ENCODE data around the gene LY9. TPM values are rescaled to one million over a fixed set of nuclear protein-coding genes. Genes with fewer than 3 reads are reported as not detected.

Gene LY9
- total RNA-seq, 1 donor from 2014 or later = not detected

- Mint-ChIP-seq H3K4me1 (peaks cover 4% of the 10 kb centered on the region), H3K36me3 (no peaks in the 10 kb centered on the region), H3K4me3 (no peak overlapping the region), H3K9me3 (no peaks in the 10 kb centered on the region), H3K27ac (no peak overlapping the region), H3K27me3 (ENCODE audit: insufficient read depth, low read depth) (peaks cover 5% of the 10 kb centered on the region)
- Histone ChIP-seq H3K9me3 (ENCODE audit: low read depth) (no peaks in the 10 kb centered on the region), H3K9ac (no peak overlapping the region), H3K36me3 (no peaks in the 10 kb centered on the region), H2AFZ (replicated peaks) (no peak overlapping the region), H3K79me2 (ENCODE audit: low read depth) (no peaks in the 10 kb centered on the region), H4K20me1 (ENCODE audit: low read depth) (no peaks in the 10 kb centered on the region), H3K27ac (no peak overlapping the region), H3F3A (ENCODE audit: low read depth) (no peaks in the 10 kb centered on the region), H3K27me3 (no peaks in the 10 kb centered on the region), H3K4me1 (no peaks in the 10 kb centered on the region), H3K4me2 (no peak overlapping the region), H3K4me3 (no peak overlapping the region)
- TF ChIP-seq EZH2 (IDR thresholded peaks at IDR 0.05) = no peak
- no peak for DNase-seq (ENCODE audit: low spot score)
These were observed 22.9 kb upstream of the LY9 start for GRCh38 chr1:160773093-160773492.

DNA sequence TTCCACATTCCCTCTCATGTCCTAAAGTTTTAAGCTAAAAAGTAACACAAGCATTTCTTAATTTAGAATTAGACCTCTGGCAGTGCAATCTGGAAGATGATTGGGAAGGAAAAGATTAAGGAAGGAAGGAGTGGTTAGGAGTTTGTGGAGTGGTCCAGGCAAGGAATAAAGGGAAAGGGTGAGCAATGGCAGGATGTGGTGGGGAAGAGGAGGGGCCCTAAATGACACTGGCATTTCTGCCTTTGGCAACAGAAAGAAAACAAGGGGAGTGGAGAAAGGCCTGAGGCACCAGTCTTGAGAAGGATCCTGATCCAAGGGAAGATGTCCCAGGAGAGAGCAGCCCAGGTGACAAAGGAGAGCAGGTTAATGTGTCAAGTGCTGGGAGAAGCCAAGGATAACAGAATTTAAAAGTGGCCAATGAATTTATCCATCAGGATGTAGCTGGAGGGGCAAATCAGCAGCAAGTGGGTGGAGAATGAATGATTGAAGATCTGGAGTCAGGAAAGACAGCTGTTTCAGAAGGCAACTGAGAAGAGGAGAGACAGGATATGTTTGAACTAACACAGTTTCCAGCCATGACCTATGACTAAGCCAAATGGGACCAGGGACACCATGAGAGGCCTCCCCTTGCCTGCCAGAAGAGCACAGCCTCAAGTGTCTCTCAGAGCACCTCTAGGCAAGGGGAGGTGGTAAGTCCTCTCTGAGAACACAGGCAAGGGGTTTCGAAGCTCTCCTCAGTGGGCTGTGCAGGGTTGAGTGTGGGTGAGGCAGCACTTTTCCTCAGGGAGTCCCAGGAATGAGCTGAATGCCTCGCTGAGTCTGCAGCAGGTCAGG is 20.9 kb upstream of the LY9 start:
- Mint-ChIP-seq H3K4me3 (no peak overlapping the region), H3K9me3 (no peaks in the 10 kb centered on the region), H3K36me3 (no peaks in the 10 kb centered on the region), H3K27me3 (ENCODE audit: insufficient read depth, low read depth) (peaks cover 7% of the 10 kb centered on the region), H3K4me1 (peaks cover 4% of the 10 kb centered on the region), H3K27ac (no peak overlapping the region)
- Histone ChIP-seq H3K79me2 (ENCODE audit: low read depth) (no peaks in the 10 kb centered on the region), H3K4me1 (no peaks in the 10 kb centered on the region), H3K4me3 (no peak overlapping the region), H4K20me1 (ENCODE audit: low read depth) (no peaks in the 10 kb centered on the region), H2AFZ (replicated peaks) (no peak overlapping the region), H3F3A (ENCODE audit: low read depth) (no peaks in the 10 kb centered on the region), H3K9me3 (ENCODE audit: low read depth) (no peaks in the 10 kb centered on the region), H3K27ac (no peak overlapping the region), H3K9ac (no peak overlapping the region), H3K36me3 (no peaks in the 10 kb centered on the region), H3K4me2 (no peak overlapping the region), H3K27me3 (no peaks in the 10 kb centered on the region)
- TF ChIP-seq EZH2 (IDR thresholded peaks at IDR 0.05) = no peak
- TF ChIP-seq EZH2phosphoT487 (IDR thresholded peaks at IDR 0.05) = no peak
- TF ChIP-seq, protein P1, sequence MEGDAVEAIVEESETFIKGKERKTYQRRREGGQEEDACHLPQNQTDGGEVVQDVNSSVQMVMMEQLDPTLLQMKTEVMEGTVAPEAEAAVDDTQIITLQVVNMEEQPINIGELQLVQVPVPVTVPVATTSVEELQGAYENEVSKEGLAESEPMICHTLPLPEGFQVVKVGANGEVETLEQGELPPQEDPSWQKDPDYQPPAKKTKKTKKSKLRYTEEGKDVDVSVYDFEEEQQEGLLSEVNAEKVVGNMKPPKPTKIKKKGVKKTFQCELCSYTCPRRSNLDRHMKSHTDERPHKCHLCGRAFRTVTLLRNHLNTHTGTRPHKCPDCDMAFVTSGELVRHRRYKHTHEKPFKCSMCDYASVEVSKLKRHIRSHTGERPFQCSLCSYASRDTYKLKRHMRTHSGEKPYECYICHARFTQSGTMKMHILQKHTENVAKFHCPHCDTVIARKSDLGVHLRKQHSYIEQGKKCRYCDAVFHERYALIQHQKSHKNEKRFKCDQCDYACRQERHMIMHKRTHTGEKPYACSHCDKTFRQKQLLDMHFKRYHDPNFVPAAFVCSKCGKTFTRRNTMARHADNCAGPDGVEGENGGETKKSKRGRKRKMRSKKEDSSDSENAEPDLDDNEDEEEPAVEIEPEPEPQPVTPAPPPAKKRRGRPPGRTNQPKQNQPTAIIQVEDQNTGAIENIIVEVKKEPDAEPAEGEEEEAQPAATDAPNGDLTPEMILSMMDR (IDR thresholded peaks at IDR 0.05) = no peak
- no peak for DNase-seq (ENCODE audit: low spot score)

DNA sequence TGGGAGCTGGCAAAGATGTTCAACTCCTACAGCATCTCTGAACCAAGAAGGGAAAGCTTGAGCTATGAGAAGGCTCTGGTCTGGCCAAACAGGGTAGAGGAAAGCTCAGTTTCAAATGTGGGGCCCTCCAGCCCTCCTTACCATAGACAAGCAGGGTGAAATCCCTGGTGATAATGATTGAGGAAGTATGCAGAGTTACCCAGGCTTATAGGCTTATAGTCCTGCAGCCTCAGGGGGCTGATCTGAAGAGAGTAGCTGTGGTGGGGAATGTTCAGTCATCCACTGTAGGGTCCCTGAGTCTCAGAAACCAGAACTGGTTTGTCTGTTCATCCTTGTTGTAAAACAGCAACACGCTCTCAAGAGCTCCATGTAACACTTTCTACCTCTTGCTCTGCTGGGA is 19.8 kb upstream of the LY9 start:
- H3K79me2 ChIP-seq (ENCODE audit: low read depth) = no peaks in the 10 kb centered on the region
- no peaks in the 10 kb centered on the region for H3F3A ChIP-seq (ENCODE audit: low read depth)
- no peaks in the 10 kb centered on the region for H3K9me3 Mint-ChIP-seq
- H3K36me3 ChIP-seq = no peaks in the 10 kb centered on the region
- no peak overlapping the region for H3K27ac Mint-ChIP-seq
- no peak overlapping the region for H3K4me2 ChIP-seq
- no peak overlapping the region for H3K9ac ChIP-seq
- no peak overlapping the region for H3K27ac ChIP-seq
- no peak overlapping the region for H3K4me3 Mint-ChIP-seq
- H3K36me3 Mint-ChIP-seq = no peaks in the 10 kb centered on the region
- no peak for TF ChIP-seq EZH2phosphoT487 (IDR thresholded peaks at IDR 0.05)
- TF ChIP-seq, protein P1 (IDR thresholded peaks at IDR 0.05) = no peak
- no peak for TF ChIP-seq EZH2 (IDR thresholded peaks at IDR 0.05)
- H4K20me1 ChIP-seq (ENCODE audit: low read depth) = no peaks in the 10 kb centered on the region
- no peaks in the 10 kb centered on the region for H3K4me1 ChIP-seq
- peaks cover 7% of the 10 kb centered on the region for H3K27me3 Mint-ChIP-seq (ENCODE audit: insufficient read depth, low read depth)
- no peak overlapping the region for H3K4me3 ChIP-seq
- DNase-seq (ENCODE audit: low spot score) = no peak
- no peaks in the 10 kb centered on the region for H3K9me3 ChIP-seq (ENCODE audit: low read depth)
- no peak overlapping the region for H2AFZ ChIP-seq (replicated peaks)
- H3K4me1 Mint-ChIP-seq = peaks cover 4% of the 10 kb centered on the region
- H3K27me3 ChIP-seq = no peaks in the 10 kb centered on the region

DNA sequence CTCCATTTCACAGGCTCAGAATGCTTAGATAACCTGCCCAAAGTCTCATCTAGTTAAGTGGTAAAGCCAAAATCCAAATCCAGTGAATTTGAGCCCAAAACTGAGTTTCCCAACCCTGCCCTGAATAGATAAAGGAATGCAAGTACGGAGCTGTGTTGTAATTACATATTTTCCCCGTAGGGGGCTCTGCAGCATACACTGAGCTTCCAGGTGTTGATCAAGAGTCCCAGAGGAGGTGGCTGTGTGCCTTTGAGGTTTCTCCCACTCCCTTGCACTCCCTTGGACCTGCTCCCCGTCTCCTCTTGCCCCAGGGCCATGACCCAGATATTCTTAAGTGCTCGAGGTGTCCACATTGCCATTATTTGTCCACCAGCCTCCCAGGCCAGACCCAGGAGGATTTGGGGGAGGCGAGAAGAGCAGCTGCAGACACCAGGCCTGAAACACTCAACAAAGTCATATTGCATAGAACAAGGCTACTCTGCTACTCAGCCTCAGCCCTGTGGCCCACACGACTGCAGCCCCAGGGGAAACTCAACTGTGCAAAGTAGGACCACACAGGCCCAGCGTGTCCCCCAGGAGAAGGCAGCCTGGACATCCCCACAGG is 18.4 kb upstream of the LY9 start:
- H3K4me3 Mint-ChIP-seq = no peak overlapping the region
- DNase-seq (ENCODE audit: low spot score) = peak; percentile 66
- Histone ChIP-seq H3K9ac (no peak overlapping the region), H3K4me3 (no peak overlapping the region), H3K4me2 (no peak overlapping the region), H4K20me1 (ENCODE audit: low read depth) (no peaks in the 10 kb centered on the region), H3K9me3 (ENCODE audit: low read depth) (no peaks in the 10 kb centered on the region), H3K27me3 (no peaks in the 10 kb centered on the region), H3F3A (ENCODE audit: low read depth) (no peaks in the 10 kb centered on the region), H3K4me1 (no peaks in the 10 kb centered on the region), H3K36me3 (no peaks in the 10 kb centered on the region), H3K27ac (no peak overlapping the region), H2AFZ (replicated peaks) (no peak overlapping the region), H3K79me2 (ENCODE audit: low read depth) (no peaks in the 10 kb centered on the region)
- H3K4me1 Mint-ChIP-seq = peaks cover 4% of the 10 kb centered on the region
- no peak for TF ChIP-seq EZH2phosphoT487 (IDR thresholded peaks at IDR 0.05)
- TF ChIP-seq EZH2 (IDR thresholded peaks at IDR 0.05) = no peak
- TF ChIP-seq, protein P1 (IDR thresholded peaks at IDR 0.05) = peak; percentile 62
- H3K9me3 Mint-ChIP-seq = no peaks in the 10 kb centered on the region
- H3K27ac Mint-ChIP-seq = no peak overlapping the region
- peaks cover 7% of the 10 kb centered on the region for H3K27me3 Mint-ChIP-seq (ENCODE audit: insufficient read depth, low read depth)
- H3K36me3 Mint-ChIP-seq = no peaks in the 10 kb centered on the region

Data from neural progenitor cell (in vitro differentiated cells).